ENCODE measurements around the gene CINP. TPM values are rescaled to one million over a fixed set of nuclear protein-coding genes. Genes with fewer than 3 reads are reported as not detected.

The CINP gene
- total and polyA plus RNA-seq, 2 of the 8 experiments (the other 6 are each of a cell fraction or from before 2014, with no cell fraction given), result 47.8 to 51.6 TPM

DNA sequence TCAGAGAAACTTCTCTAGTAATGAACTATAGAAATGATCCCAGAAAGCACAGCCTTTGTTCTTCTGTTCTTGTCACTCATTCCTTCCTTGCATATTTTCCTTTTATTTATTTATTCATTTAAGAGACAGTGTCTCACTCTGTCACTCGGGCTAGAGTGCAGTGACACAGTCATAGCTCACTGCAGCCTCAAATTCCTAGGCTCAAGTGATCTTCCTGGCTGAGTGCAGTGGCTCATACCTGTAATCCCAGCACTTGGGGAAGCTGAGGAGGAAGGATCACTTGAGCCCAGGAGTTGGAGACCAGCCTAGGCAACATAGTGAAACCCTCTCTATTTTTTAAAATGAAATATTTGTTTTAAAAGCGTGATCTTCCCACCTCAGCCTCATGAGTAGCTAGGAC lies 11.6 kb upstream of the CINP start (continued):
- no peak for TF ChIP-seq KDM5A (IDR thresholded peaks at IDR 0.05; ENCODE audit: low read length)
